PC-3 (cell line): ENCODE measurements around the gene PRKN. TPM values are rescaled to one million over a fixed set of nuclear protein-coding genes. Genes with fewer than 3 reads are reported as not detected.

Source experiments
- ATAC-seq: fragments of 200-7000 bp; cut with Tn5 transposase; 2 replicates; pipeline ENCODE4 v1.9.1; 2020; ENCODE audit warnings: mild to moderate bottlenecking, moderate library complexity
- BruUV-seq: library from RNA; stranded (reverse); fragments of 400-500 nt; replicated peaks from 2 replicates; lab custom pipeline; 2021; lab: Mats Ljungman, UMichigan
- CTCF ChIA-PET: fragments of 300-600 bp; sonication (Branson Sonifier 250); formaldehyde crosslinking; loops from one replicate; lab custom pipeline; 2022; ENCODE audit warnings: antibody characterized with exemption; lab: Charles Lee
- POLR2A ChIA-PET: fragments of 300-600 bp; sonication (Branson Sonifier 250); formaldehyde crosslinking; loops from one replicate; lab custom pipeline; 2022; ENCODE audit warnings: antibody characterized with exemption; ENCODE audit not compliant: unreplicated experiment; lab: Charles Lee
- DNase-seq: peaks from one replicate; pipeline ENCODE4 v3.0.0-alpha.2; 2015
- H2AFZ ChIP-seq: fragments of 300-600 bp; sonication (generic); 2 replicates; pipeline ENCODE4 v1.6.0; 2016; ENCODE audit warnings: antibody characterized with exemption, low read length
- H3F3A ChIP-seq: fragments of 300-600 bp; sonication (generic); one replicate; pipeline ENCODE4 v1.6.0; 2017; ENCODE audit warnings: antibody characterized with exemption, low read length, control low read depth, mild to moderate bottlenecking; ENCODE audit not compliant: unreplicated experiment
- H3K27ac ChIP-seq: fragments of 300-600 bp; sonication (generic); 2 replicates; pipeline ENCODE4 v1.5.1; 2016; ENCODE audit warnings: mild to moderate bottlenecking, low read length
- H3K27me3 ChIP-seq: fragments of 300-600 bp; sonication (generic); 2 replicates; pipeline ENCODE4 v1.6.1; 2016; ENCODE audit warnings: low read length, mixed read lengths
- H3K36me3 ChIP-seq: fragments of 300-600 bp; sonication (generic); 2 replicates; pipeline ENCODE4 v1.6.1; 2016; ENCODE audit warnings: low read depth, mixed run types, low read length, mixed read lengths
- H3K4me1 ChIP-seq: fragments of 300-600 bp; sonication (generic); 2 replicates; pipeline ENCODE4 v1.5.1; 2016; ENCODE audit warnings: low read length; ENCODE audit not compliant: insufficient read depth
- H3K4me2 ChIP-seq: fragments of 300-600 bp; sonication (generic); 2 replicates; pipeline ENCODE4 v1.6.0; 2016; ENCODE audit warnings: low read length
- H3K4me3 ChIP-seq: fragments of 300-600 bp; sonication (generic); 2 replicates; pipeline ENCODE4 v1.5.1; 2016; ENCODE audit warnings: mild to moderate bottlenecking, low read length, mixed read lengths
- H3K79me2 ChIP-seq: fragments of 300-600 bp; sonication (generic); 2 replicates; pipeline ENCODE4 v1.6.1; 2017; ENCODE audit warnings: low read length, mixed read lengths
- H3K9ac ChIP-seq: fragments of 300-600 bp; sonication (generic); 2 replicates; pipeline ENCODE4 v1.6.0; 2016; ENCODE audit warnings: mild to moderate bottlenecking, low read length
- H3K9me2 ChIP-seq: fragments of 300-600 bp; sonication (generic); replicated peaks from 2 replicates; pipeline ENCODE4 v1.6.1; 2016; ENCODE audit warnings: mixed run types, low read length, mixed read lengths
- H3K9me3 ChIP-seq: fragments of 300-600 bp; sonication (generic); 2 replicates; pipeline ENCODE4 v1.6.1; 2016; ENCODE audit warnings: low read length, mixed read lengths
- H4K20me1 ChIP-seq: fragments of 300-600 bp; sonication (generic); 2 replicates; pipeline ENCODE4 v1.6.1; 2016; ENCODE audit warnings: low read length, mixed read lengths
- EZH2 ChIP-seq: fragments of 300-600 bp; sonication (generic); IDR thresholded peaks from one replicate; pipeline ENCODE4 v1.6.1; 2017; ENCODE audit warnings: antibody characterized with exemption, mild to moderate bottlenecking, low read length; ENCODE audit not compliant: unreplicated experiment
- EZH2phosphoT487 ChIP-seq: fragments of 300-600 bp; sonication (generic); IDR thresholded peaks from 2 replicates; pipeline ENCODE4 v1.6.1; 2018; ENCODE audit warnings: mild to moderate bottlenecking, antibody characterized with exemption, low read length, borderline replicate concordance
- intact Hi-C: fragments of 100-400 bp; cut with micrococcal nuclease; formaldehyde crosslinking; loops from 2 replicates; pipeline ENCODE4 v1.9.0; 2023
- total RNA-seq: library from RNA; depleted of rRNA; stranded (reverse); fragments of >200 nt; gene quantifications from 2 replicates; pipeline ENCODE4 v1.2.3, GENCODE V29; 2014
- TF ChIP-seq, protein P1 (sequence below): fragments of 300-600 bp; sonication (generic); conservative IDR thresholded peaks from 2 replicates; pipeline ENCODE4 v1.5.1; 2017; ENCODE audit warnings: antibody characterized with exemption, low read depth, mild to moderate bottlenecking, low read length

Gene PRKN
- total RNA-seq, 1 experiment from 2014 or later = not detected

DNA sequence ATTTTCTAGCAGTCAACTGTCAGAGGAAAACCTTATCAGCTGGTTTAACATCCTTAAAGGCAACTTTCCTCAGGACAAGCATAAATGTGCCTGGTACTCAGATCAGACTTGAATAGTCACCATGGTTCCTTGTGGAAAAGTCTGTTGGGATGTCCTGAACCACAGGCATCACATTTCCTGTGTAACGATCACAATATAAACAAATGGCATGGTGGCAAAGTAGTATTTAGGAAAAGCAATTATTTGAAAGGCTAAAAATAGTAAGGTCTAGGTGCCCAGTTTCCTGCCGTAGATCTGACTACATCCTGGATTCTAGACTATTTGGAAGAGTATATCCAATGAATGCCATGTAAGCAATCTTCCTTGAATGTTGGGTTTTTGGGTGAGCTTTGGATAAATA is 1181.8 kb downstream of the PRKN start:
- ATAC-seq = no peak
- no peaks in the 10 kb centered on the region for H3K4me1 ChIP-seq
- H3K9me3 ChIP-seq = no peaks in the 10 kb centered on the region
- no peak overlapping the region for H3K4me2 ChIP-seq
- no peak overlapping the region for H3K9ac ChIP-seq
- no peaks in the 10 kb centered on the region for H3K79me2 ChIP-seq
- H3F3A ChIP-seq = no peaks in the 10 kb centered on the region
- no TSS peak for BruUV-seq
- H3K4me3 ChIP-seq = no peak overlapping the region
- H3K27me3 ChIP-seq = peaks cover 64% of the 10 kb centered on the region
- TF ChIP-seq EZH2 = no peak
- TF ChIP-seq, protein P1, sequence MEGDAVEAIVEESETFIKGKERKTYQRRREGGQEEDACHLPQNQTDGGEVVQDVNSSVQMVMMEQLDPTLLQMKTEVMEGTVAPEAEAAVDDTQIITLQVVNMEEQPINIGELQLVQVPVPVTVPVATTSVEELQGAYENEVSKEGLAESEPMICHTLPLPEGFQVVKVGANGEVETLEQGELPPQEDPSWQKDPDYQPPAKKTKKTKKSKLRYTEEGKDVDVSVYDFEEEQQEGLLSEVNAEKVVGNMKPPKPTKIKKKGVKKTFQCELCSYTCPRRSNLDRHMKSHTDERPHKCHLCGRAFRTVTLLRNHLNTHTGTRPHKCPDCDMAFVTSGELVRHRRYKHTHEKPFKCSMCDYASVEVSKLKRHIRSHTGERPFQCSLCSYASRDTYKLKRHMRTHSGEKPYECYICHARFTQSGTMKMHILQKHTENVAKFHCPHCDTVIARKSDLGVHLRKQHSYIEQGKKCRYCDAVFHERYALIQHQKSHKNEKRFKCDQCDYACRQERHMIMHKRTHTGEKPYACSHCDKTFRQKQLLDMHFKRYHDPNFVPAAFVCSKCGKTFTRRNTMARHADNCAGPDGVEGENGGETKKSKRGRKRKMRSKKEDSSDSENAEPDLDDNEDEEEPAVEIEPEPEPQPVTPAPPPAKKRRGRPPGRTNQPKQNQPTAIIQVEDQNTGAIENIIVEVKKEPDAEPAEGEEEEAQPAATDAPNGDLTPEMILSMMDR = no peak
- no peak for TF ChIP-seq EZH2phosphoT487
- no peaks in the 10 kb centered on the region for H3K9me2 ChIP-seq
- intact Hi-C loops = no loop called here
- no peak overlapping the region for H3K27ac ChIP-seq
- ChIA-PET CTCF (no interaction called here), POLR2A (no interaction called here)
- no peaks in the 10 kb centered on the region for H3K36me3 ChIP-seq
- H4K20me1 ChIP-seq = no peaks in the 10 kb centered on the region
- H2AFZ ChIP-seq = no peak overlapping the region
- no peak for DNase-seq

DNA sequence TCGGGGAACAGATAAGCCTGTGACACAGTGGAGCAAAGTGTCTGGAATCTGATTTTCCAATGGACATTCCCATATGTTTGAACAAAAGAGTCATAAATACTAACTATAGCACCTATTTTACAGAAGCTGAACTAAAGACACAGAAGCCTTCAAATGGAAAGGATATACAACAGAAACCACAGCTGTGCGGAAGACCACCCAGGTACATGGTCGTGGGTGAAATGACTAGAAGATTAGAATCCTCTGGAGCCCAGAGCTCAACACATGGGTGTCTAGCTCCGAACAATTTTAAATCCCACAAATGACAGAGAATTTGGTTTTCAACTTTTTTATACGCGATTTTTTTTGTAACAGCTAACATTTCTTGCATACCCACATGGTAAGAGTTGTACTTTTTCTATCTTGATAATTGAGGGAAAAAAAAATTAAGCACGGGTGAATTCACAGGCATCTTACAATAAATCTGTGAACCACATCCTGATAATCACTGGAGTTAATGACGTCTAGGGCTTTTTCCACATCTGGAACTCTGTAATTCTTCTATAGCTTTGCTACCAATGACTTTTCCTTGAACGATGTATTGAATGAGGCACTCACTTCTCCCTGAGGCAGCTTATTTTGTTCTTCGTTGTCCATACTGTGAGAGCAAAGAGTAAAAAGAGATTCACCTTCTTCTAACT is 1182.6 kb downstream of the PRKN start:
- Histone ChIP-seq H3K4me1 (no peaks in the 10 kb centered on the region), H3K27ac (no peak overlapping the region), H2AFZ (no peak overlapping the region), H4K20me1 (no peaks in the 10 kb centered on the region), H3K79me2 (no peaks in the 10 kb centered on the region), H3K9me3 (no peaks in the 10 kb centered on the region), H3K9ac (no peak overlapping the region), H3K27me3 (peaks cover 70% of the 10 kb centered on the region), H3F3A (no peaks in the 10 kb centered on the region), H3K4me2 (no peak overlapping the region), H3K9me2 (no peaks in the 10 kb centered on the region), H3K36me3 (no peaks in the 10 kb centered on the region), H3K4me3 (no peak overlapping the region)
- BruUV-seq = no TSS peak
- DNase-seq = no peak
- ChIA-PET CTCF (no interaction called here), POLR2A (no interaction called here)
- TF ChIP-seq, protein P1 = no peak
- TF ChIP-seq EZH2phosphoT487 (no peak), EZH2 (no peak)
- no peak for ATAC-seq
- intact Hi-C loops = no loop called here

DNA sequence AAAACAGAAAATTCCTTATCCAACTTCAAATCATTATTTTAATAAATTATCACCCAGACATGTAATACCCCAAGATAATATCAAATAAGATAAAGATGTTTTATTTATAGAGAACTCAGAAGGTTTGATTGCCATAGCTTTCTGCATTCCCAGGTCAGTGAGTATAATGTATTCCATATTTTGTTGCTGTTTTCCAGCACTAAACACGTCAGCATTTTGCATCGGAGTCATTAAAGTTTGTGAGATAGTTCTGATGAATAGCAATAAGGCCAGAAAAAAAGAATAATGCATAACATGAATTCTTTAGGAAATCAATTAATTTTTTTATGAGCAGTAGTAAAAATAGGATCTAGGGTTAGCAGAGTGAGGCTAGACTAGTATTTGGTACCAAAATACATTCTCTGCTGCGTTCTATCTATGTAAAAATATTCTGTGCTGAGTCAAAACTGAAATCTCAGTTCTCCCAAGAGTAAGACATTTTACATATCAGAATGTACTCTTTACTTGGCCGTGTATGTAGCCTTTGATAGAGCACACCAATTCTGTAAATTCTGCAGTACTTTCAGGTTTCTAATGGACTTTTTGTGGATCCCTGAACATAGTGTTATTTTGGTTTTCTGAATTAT is 1183.8 kb downstream of the PRKN start:
- H3K27me3 ChIP-seq = peaks cover 74% of the 10 kb centered on the region
- H3F3A ChIP-seq = no peaks in the 10 kb centered on the region
- no peaks in the 10 kb centered on the region for H3K36me3 ChIP-seq
- no peak overlapping the region for H3K4me3 ChIP-seq
- TF ChIP-seq EZH2 (no peak), EZH2phosphoT487 (no peak)
- TF ChIP-seq, protein P1 = no peak
- H3K79me2 ChIP-seq = no peaks in the 10 kb centered on the region
- no peak for DNase-seq
- CTCF ChIA-PET = no interaction called here
- H3K9me2 ChIP-seq = no peaks in the 10 kb centered on the region
- ATAC-seq = no peak
- no peak overlapping the region for H3K9ac ChIP-seq
- H3K9me3 ChIP-seq = no peaks in the 10 kb centered on the region
- no peak overlapping the region for H3K27ac ChIP-seq
- no peak overlapping the region for H2AFZ ChIP-seq
- H3K4me1 ChIP-seq = no peaks in the 10 kb centered on the region
- BruUV-seq = no TSS peak
- no peaks in the 10 kb centered on the region for H4K20me1 ChIP-seq
- no peak overlapping the region for H3K4me2 ChIP-seq
- POLR2A ChIA-PET = no interaction called here
- intact Hi-C loops = no loop called here
